ENCODE results near the gene SVOPL. TPM values are rescaled to one million over a fixed set of nuclear protein-coding genes. Genes with fewer than 3 reads are reported as not detected.

Gene SVOPL
- polyA plus RNA-seq, 4 donors: 2.3 to 5.1 (median 2.9) TPM

DNA sequence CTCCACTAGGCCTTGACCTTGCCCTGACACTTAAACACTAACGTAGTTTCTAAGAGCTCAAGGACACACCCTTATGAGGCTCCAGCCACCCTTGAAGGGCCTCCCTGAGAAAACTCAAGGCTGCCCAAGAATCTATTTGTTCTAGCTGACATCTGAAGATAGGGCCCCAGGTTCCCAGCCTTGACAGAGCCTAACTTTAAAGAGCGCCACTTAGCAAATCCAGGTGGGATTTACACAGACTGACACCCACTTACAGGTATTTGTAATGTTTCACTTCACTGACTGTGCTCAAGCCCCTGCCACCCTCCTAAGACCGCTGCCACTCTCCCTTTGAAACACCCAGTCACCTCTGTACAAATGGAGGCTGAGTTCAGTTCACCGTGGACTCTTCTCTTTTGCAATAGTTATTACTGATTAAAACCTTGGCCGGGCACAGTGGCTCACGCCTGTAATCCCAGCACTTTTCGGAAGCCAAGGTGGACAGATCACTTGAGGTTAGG is 90.4 kb downstream of the SVOPL start:
- no peak for DNase-seq (ENCODE audit: low read depth in 4 of 4, low spot score in 3 of 4)

DNA sequence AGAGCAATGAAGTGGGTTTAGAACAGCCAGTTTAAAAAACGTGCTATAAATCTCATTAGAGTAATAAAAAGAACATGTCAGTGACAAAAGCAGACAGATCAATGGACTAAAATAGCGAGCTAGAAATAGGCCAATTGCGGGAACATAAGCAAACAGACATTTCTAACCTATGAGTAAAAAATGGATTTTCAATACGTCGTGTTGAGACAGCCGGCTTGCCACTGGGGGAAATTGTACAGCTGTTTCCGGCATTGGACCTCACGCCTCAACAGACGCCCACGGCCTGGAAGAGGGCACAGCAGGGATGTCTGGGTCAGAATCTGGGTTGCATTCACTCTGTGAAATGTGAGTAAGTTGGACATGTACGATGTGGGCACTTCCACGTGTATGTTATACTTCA is 92.9 kb downstream of the SVOPL start:
- DNase-seq (ENCODE audit: low read depth in 4 of 4, low spot score in 3 of 4): no peak

DNA sequence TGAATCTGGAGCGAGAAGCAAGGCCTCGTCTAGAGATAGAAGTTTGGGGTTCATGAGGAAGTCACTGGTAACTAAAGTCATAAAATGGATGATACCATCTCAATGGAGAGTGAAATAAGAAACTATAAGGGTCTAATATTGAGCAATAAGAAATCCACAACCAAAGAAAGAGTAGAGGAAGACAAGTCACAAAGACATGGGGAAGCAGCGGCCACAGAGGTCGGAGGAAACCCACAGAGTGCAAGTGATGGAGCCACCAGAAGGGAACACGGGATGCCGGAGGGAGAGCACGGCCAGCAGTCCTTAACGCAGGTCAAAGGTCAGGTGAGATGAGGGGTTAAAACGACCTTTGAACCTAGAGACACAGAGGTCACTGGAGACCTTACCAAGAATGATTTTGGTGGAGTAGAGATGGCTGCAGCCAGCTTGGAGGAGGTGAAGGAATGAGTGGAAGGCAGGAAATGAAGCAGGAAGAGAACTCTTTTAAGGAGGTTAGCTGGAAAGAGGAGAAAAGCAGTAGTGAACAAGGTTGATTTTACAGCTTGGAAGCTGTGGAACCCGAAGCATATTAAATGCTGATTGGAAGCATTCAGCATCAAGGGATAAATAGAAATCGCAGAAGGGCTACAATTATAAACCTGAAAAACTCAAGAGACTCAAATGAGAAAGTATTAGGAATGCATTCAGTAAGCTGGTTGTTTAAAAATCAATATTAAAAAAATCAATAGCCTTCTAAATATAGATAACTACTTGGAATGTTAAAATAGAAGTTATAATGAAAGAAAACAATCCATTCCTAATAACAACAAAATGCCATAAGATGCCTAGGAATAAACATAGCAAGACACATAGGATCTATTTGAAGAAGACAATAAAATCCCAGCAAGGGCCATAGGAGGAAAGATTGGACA is 93.7 kb downstream of the SVOPL start:
- DNase-seq (ENCODE audit: low read depth in 4 of 4, low spot score in 3 of 4): no peak

DNA sequence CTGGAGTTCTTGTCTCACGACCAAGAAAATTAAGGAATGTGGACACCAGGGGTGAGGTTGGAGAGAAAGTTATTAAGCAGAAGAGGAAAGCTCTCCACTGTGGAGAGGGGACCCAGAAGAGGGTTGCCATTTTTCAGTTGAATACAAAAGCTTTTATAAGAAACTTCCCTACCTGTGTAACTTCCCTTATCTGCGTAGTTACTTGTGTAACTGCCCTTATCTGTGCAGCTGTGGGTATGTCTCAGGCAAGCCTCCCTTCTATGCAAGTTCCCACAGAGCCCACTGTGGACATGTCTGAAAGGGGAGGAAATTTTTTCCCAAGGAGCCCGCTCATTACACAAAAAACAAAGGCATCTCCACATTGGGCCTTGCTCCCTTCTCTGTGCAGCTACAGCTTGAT is 94.9 kb downstream of the SVOPL start:
- no peak for DNase-seq (ENCODE audit: low read depth in 4 of 4, low spot score in 3 of 4)

DNA sequence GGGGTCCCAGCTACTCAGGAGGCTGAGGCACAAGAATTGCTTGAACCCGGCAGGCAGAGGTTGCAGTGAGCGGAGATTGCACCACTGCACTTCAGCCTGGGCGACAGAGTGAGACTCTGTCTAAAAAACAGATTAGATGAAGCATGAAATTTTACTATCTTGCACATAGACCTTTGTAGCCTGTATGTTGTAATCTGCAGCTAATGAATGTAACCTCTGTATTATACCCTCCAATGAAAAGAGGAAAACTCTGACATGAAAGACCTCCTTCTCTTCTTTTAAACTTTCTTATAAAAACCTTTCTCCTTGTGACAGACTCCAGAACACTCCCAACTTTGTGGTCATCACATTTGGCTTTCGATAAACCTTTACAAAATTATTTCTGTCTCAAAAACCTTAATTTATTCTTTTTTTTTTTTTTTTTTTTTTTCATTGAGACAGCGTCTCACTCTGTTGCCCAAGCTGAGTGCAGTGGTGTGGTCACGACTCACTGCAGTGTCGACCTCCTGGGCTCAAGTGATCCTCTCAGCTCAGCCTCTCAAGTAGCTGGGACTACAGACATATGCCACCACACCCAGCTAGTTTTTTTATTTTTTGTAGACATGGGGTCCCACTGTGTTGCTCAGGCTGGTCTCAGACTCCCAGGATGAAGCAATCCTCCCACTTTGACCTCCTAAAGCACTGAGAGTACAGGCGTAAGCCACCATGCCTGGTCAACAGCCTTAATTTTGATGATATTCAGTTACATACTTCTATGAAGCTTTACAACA is 97.4 kb downstream of the SVOPL start:
- DNase-seq (ENCODE audit: low read depth in 4 of 4, low spot score in 3 of 4): no peak

DNA sequence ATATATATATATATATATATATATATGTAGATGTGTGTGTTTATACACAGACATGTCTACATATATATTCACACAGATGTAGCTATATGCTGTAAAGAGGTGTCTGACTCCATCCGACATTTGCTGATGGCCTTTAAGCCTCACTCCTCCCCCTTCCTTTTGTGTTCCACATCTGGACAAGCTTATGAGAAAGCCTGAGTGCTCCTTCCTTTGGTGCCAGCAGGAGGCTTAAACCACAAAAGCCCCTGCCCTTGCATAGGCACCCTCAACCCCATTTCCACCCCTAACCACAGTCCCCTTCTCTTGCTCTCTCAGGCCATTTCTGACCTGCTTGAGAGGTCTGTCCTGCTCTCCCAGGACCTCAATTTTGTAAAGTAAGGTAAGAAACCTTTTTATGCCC is 98.7 kb downstream of the SVOPL start:
- DNase-seq (ENCODE audit: low read depth in 4 of 4, low spot score in 3 of 4): no peak

DNA sequence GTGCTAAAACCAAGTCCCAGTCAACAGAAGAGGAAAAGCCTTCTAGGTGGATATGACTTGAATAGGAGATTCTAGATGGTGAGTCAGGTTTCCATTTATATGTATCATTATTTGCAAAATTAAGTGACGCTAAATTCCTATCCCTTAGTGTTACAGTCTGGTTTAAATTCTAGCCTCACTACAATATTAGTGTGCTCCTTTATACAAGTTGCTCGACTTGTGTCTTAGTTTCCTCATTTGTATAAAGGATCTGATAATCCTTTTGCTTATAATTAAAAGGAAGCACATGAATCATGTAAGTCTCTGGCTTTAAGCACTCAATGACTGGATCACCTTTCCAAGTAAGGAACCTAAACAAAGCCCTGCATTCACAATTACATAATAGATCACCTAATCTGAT is 105.7 kb downstream of the SVOPL start:
- no peak for DNase-seq (ENCODE audit: low read depth in 4 of 4, low spot score in 3 of 4)

DNA sequence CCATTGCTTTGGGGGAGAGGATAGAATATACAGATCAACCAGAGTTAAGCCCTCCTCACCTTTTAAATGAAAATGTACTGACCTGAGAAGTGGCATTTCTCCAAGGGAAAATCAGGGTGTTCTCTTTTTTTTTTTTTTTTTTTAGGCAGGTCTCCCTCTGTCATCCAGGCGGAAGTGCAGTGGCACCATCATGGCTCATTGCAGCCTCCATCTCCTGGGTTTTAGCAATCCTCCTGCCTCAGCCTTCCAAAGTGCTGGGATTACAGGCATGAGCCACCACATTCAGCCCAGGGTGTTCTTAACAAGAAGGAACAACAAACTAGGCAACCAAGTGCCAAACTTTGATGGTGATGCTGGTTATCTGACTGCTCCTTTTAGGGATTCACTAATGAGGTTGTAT is 111.0 kb downstream of the SVOPL start:
- DNase-seq (ENCODE audit: low read depth in 4 of 4, low spot score in 3 of 4): no peak

DNA sequence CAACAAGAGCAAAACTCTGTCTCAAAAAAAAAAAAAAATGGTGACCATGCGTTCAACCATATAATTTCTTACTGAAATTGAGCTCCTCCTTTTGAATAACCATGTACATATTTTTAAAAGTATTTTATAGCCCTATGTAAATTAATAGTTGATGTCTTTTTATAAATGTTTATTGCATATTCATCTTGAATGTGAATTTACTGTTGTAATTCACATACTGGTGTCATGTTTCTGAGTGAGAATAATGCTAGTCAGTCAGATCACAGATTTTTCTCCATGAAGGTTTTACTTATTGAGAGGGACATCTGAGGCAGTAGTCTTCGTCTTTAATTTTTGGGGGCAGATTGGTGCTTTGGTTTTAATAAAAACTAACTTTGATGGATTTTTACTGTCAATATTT is 112.2 kb downstream of the SVOPL start:
- no peak for DNase-seq (ENCODE audit: low read depth in 4 of 4, low spot score in 3 of 4)

DNA sequence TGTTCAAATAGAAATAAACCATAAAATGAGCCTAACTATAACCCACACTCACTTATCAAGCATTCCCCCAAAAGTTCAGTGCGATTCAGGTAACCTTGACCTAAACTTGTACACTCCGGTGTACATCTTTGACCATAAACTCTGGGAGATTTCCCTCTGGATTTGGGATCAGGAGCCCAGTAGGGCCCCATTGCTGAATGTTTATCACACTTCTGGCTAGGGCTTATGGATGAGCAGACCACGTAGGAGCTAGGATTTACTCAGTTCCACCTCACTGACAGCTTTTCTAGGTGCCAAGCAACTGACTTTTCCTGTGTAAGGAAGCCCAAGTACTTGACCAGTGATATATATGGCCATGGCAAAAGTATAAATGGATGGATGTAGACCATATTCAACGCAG is 113.7 kb downstream of the SVOPL start:
- no peak for DNase-seq (ENCODE audit: low read depth in 4 of 4, low spot score in 3 of 4)

DNA sequence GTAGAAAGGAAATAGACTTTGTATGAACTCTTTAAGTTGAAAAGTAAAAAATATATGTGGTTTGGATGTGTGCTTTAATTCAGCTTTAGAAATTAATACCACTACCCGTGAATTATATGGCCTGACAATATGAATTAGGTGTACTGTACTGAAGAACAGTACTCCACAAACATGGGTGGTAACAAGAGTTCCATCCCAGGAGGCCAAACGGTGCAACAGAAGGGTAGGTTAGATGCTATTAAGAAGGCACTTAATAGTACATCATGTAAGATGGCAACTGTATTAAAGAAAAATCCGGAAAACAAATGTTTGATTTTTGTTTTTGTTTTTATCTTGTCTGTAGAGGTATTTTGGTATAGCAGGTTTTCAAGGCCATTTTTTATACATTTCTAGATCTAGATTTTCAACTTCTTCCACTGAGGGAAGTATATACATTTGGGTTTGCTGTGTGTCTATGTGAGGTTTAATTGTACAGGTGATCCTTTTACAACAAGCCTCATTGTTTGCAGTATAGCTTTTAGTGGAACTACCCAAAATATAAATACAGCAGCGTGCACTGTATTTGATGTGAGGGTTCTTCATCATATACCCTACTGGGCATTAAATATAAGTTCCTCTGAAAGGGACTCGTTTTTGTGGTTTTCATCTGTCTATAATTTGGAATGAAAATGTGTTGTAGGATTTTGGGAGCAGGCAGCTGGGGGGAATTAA is 115.7 kb downstream of the SVOPL start:
- DNase-seq (ENCODE audit: low read depth in 4 of 4, low spot score in 3 of 4): no peak

DNA sequence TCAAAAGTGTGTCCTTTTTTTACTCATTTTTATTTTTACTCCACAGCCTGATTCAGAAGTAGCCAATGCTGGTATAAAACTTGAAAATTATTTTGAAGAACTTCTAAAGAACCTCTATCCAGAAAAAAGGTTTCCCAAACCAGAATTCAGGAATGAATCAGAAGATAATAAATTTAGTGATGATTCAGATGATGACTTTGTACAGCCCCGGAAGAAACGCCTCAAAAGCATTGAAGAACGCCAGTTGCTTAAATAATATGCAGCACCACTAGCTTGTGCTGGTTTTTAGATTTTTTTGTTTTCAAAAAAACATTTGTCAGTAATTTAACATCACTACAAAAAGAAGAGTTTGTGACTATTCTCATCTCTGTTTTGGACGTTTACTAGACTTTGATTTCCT is 116.5 kb downstream of the SVOPL start:
- no peak for DNase-seq (ENCODE audit: low read depth in 4 of 4, low spot score in 3 of 4)

DNA sequence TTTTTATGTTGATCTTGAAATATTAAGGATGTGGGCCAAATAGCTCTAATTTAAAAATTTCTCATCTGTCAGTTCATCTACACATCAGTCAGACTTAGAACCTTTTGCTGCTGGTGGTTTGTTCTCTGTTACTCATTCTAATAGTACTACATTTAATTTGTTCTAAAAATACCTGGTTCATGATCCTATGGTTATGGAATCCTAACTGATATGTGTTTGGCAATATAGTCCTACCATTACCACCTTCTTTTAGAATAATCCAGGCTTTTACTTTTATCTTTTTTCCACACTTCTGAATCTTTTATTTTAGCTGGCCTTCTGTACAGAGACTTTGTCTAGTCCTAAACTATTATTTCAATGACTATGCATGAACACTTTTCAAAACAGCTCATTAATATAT is 116.9 kb downstream of the SVOPL start:
- no peak for DNase-seq (ENCODE audit: low read depth in 4 of 4, low spot score in 3 of 4)

DNA sequence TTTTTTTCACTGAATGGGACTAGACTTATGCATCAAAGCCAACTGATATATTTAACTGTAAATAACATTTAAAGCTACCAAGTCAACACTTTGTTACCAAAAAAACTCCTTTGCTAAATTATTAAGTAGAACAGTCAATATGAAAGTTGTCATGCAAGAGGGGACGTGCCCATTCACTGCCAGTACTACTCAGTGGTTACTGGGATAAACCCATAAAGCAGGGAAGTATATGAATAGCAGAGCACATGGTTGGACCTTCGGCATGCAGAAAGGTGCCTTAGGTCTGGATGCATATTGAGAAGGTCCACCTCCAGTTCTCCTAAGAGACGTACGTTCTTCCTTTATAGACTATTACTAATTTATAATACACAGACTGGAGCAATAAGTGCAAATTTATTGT is 120.1 kb downstream of the SVOPL start:
- DNase-seq (ENCODE audit: low read depth in 4 of 4, low spot score in 3 of 4): no peak

DNA sequence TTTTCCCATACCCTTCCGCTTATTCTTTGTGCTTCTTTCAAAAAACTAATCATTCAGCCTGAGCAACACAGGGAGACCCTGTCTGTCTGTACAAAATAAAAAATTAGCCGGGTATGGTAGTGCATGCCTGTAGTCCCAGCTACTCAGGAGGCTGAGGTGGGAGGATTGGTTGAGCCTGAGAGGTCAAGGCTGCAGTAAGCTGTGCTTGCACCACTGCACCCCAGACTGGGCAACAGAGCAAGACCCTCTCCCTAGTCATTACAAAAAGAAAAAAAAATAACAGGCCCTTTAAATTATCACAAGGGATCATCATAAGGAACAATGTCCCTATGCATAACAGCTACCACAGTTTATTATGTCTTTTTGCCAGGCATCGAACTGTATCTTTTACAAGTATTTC is 121.5 kb downstream of the SVOPL start:
- no peak for DNase-seq (ENCODE audit: low read depth in 4 of 4, low spot score in 3 of 4)

DNA sequence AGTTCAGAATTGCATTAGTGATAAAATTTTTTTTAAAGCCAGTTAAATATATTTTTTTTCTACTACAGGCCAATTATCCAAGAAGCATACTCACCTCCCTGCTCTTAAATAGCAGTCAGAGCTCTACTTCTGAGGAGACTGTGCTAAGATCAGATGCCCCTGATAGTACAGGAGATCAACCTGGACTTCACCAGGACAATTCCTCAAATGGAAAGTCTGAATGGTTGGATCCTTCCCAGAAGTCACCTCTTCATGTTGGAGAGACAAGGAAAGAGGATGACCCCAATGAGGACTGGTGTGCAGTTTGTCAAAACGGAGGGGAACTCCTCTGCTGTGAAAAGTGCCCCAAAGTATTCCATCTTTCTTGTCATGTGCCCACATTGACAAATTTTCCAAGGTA is 122.0 kb downstream of the SVOPL start:
- DNase-seq (ENCODE audit: low read depth in 4 of 4, low spot score in 3 of 4): no peak

DNA sequence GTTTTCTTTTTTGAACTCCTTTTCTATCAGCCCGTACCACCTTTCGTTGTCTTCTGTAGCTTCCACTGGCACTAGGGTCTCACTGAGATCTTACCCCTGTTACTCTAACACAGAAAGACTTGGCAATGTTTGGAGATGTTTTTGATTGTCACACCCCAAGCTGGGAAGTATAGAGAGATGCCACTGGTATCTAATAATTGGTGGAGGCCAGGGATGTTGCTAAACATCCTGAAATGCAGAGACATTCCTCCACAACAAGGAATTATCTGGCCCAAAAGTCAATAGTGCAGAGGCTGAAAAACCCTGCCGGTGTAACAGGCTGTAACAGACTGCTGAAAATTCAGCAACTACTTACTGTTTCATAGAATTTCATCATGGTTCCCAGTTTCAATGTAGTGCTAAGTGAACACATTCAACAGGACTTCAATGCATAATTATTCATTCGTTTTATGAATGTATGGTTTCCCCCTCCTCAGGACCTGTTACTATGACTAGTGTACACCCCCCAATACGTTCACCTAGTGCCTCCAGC is 125.2 kb downstream of the SVOPL start:
- DNase-seq (ENCODE audit: low read depth in 4 of 4, low spot score in 3 of 4): no peak

DNA sequence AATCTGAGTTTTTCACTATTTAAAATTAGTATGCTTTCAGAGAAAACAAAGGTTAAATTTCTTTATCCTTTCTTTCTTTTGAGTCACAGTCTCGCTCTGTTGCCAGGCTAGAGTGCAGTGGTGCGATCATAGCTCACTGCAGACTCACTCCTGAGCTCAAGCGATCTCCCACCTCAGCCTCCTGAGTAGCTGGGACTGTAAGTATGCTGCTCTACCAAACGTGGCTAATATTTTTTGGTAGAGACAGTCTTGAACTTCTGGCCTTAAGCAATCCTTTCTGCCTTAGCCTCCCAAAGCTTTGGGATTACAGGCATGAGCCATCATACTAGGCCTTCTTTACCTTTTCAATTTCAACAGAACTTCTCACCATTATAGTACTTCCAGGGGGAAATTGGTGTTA is 127.4 kb downstream of the SVOPL start:
- DNase-seq (ENCODE audit: low read depth in 4 of 4, low spot score in 3 of 4): no peak

DNA sequence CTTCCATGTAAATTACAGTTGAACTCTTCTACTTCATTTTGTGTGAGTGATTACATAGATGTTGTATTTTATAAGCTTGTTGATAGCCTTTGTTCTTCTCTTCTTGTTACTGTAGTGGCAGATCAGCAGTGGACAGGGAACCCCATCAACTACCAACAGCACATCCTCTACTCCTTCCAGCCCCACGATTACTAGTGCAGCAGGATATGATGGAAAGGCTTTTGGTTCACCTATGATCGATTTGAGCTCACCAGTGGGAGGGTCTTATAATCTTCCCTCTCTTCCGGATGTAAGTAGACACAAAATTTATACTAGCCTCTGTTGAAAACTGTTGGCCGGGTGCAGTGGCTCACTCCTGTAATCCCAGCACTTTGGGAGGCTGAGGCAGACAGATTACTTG is 130.4 kb downstream of the SVOPL start:
- no peak for DNase-seq (ENCODE audit: low read depth in 4 of 4, low spot score in 3 of 4)

DNA sequence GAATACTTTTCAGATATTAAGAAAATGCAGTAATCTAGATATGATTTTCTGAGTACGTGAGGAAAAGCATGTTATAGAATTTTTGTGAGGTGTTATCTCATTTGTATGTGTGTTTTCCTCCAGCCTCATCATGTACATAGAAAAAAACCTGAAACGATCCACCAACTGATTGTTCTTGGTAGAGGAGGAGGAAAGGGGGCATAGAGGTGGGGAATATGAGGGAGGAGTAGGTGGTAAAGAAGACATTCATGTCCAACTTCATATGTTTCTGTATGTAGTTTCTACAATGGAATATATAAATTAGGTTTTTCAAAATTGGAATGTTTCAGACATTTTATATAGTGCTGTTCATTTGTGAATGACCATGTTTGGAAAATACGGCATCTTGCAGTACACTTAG is 131.7 kb downstream of the SVOPL start:
- DNase-seq (ENCODE audit: low read depth in 4 of 4, low spot score in 3 of 4): no peak

DNA sequence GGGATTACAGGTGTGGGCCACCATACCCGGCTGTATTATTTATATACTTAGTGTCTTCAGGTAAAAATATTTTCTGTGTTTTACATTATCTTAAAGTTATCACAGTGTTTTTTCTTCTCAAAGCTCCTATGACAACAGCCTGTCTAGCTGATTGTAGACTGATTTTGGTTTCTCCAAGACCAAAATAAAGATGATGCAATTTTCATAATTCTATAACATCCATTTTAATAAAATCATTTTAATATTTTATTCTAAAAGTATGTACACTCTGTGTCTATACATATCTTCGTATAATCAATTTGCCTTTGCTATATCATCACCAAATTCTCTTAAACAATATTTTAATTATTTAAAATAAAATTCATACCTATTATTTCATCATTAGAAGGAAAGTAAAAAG is 132.5 kb downstream of the SVOPL start:
- DNase-seq (ENCODE audit: low read depth in 4 of 4, low spot score in 3 of 4): no peak

Measured in right renal pelvis (tissue), 4 donors.